Common myeloid progenitor, CD34-positive (primary cell): Measurements from ENCODE around the gene IDI2.

Experiments used
- CTCF ChIA-PET: fragments of 350-600 bp; sonication (Branson Sonifier 250); formaldehyde crosslinking; loops from one replicate; lab custom pipeline; 2021; ENCODE audit warnings: antibody characterized with exemption; lab: Charles Lee
- POLR2A ChIA-PET: fragments of 350-600 bp; sonication (Branson Sonifier 250); formaldehyde crosslinking; loops from one replicate; lab custom pipeline; 2021; ENCODE audit warnings: antibody characterized with exemption; lab: Charles Lee
- DNase-seq, 3 donors: peaks; one replicate each; pipeline versions ENCODE4 v3.0.0 to v3.0.0-alpha.2; 2013
- H3K27ac ChIP-seq, 2 experiments: 1 replicate in 1 of 2; 2 replicates in 1 of 2; pipeline ENCODE4 v1.7.0; 2013; ENCODE audit warnings: inconsistent platforms in 2 of 2, low read length in 2 of 2, mild to moderate bottlenecking in 2 of 2, low read depth in 1 of 2, moderate library complexity in 1 of 2; ENCODE audit not compliant: severe bottlenecking in 2 of 2, insufficient read depth in 1 of 2, poor library complexity in 1 of 2
- H3K27me3 ChIP-seq, 5 experiments: replicated peaks in 2 of 5; 1 replicate in 3 of 5; 2 replicates in 2 of 5; pipeline versions ENCODE4 v1.6.1 to v1.7.0; 2013; ENCODE audit warnings: low read length in 4 of 5, mild to moderate bottlenecking in 2 of 5, moderate library complexity in 2 of 5, inconsistent platforms in 1 of 5; ENCODE audit not compliant: insufficient read depth in 5 of 5, control insufficient read depth in 4 of 5
- H3K36me3 ChIP-seq, 4 experiments: 1 replicate in 2 of 4; 2 replicates in 2 of 4; pipeline versions ENCODE4 v1.6.1 to v1.7.0; 2013; ENCODE audit warnings: low read length in 3 of 4, control low read depth in 1 of 4, mild to moderate bottlenecking in 1 of 4; ENCODE audit not compliant: control insufficient read depth in 4 of 4, insufficient read depth in 4 of 4
- H3K4me1 ChIP-seq, 4 experiments: 1 replicate in 3 of 4; 2 replicates in 1 of 4; pipeline versions ENCODE4 v1.6.1 to v1.7.1; 2013; ENCODE audit warnings: low read length in 3 of 4, mild to moderate bottlenecking in 3 of 4, control low read depth in 1 of 4, inconsistent platforms in 1 of 4, moderate library complexity in 1 of 4; ENCODE audit not compliant: control insufficient read depth in 4 of 4, insufficient read depth in 4 of 4; ENCODE audit errors: control extremely low read depth in 1 of 4
- H3K4me3 ChIP-seq, 7 experiments: 1 replicate in 4 of 7; 2 replicates in 3 of 7; pipeline versions ENCODE4 v1.5.1 to v1.7.0; 2013; ENCODE audit warnings: mild to moderate bottlenecking in 7 of 7, low read length in 6 of 7, moderate library complexity in 6 of 7, inconsistent platforms in 2 of 7, low read depth in 2 of 7, control low read depth in 1 of 7; ENCODE audit not compliant: insufficient read depth in 4 of 7, control insufficient read depth in 1 of 7; ENCODE audit errors: extremely low read depth in 1 of 7
- H3K9me3 ChIP-seq, 5 experiments: 1 replicate in 4 of 5; 2 replicates in 1 of 5; pipeline versions ENCODE4 v1.6.1 to v1.7.1; 2013; ENCODE audit warnings: low read length in 4 of 5, mild to moderate bottlenecking in 2 of 5, inconsistent platforms in 1 of 5, low read depth in 1 of 5, moderate library complexity in 1 of 5; ENCODE audit not compliant: control insufficient read depth in 4 of 5, insufficient read depth in 2 of 5; ENCODE audit errors: control extremely low read depth in 1 of 5
- WGBS: methylation state at CpG from one replicate; pipeline ENCODE4 v1.1.5; 2013; ENCODE audit not compliant: insufficient coverage; 5-methylcytosine and 5-hydroxymethylcytosine counted together

IDI2 gene

DNA sequence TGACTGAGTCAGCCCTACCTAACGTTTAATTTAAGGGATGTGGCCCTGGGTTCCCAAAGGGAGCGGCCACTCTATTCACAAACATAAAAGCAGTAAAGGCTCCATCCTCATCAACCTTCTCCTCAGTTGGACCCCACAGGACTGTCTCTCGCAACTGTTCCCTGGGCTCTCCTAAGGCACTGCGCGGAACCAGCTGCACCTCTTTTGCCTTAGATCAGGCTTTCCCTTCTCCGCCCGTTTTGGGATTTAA, 38.1 kb downstream of the IDI2 start:
- no peak for DNase-seq
- ChIA-PET POLR2A (no interaction called here), CTCF (interaction anchor here (0.8 to 1.5 kb wide), 3 partner anchors 18 to 65 kb away, joined by 3 read pairs; no protein-coding TSS in a partner anchor)
- H3K36me3 ChIP-seq, result peaks cover 0 to 8% (median 3%) of the 10 kb centered on the region in 4 experiments
- 11% methylated on average over 7 of the region's 7 CpGs for WGBS
- H3K4me3 ChIP-seq, result peak overlapping the region; percentile 81 to 98 (median 95)
- H3K9me3 ChIP-seq, result no peaks in the 10 kb centered on the region
- peaks cover 3 to 27% (median 24%) of the 10 kb centered on the region in 4 experiments for H3K4me1 ChIP-seq
- H3K27ac ChIP-seq, result peak overlapping the region; percentile 84 to 96
- H3K27me3 ChIP-seq, result no peaks in the 10 kb centered on the region

DNA sequence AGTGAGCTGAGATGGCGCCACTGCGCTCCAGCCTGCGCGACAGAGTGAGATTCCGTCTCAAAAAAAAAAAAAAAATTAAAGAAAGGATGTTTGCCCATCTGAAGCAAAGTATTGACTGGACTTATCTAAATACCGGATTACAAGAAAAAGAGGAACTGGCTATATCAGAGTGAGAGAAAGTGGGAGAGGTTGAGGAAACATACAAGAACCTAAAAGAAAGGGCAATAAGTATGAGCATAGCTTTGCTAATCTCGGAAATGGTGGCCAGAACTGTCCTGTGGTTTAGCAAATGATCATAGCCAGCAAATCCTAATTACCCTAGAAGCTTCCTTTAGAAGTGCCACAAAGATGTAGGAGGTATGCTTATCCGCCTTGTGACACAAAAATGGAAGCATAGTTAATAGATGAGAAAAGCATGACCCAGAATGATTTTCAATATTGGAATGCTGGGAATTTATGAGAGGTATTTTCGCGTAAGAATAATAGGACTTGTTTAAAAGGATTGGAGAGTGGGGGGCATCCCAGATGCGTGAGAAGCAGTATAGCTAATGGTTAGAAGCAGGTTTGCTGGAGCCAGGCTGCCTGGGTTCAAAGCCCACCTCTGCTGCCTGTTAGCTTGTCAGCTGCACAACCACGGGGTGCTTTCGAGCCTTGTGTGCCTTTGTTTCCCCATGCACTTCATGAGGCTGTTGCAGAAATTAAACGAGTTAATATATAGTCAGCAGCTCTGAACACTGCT, 38.6 kb downstream of the IDI2 start:
- CTCF ChIA-PET, result interaction anchor here (0.8 to 1.5 kb wide), 3 partner anchors 18 to 65 kb away, joined by 3 read pairs; no protein-coding TSS in a partner anchor
- POLR2A ChIA-PET, result no interaction called here
- peak overlapping the region; percentile 81 to 98 (median 95) for H3K4me3 ChIP-seq
- no peaks in the 10 kb centered on the region for H3K9me3 ChIP-seq
- peaks cover 3 to 27% (median 24%) of the 10 kb centered on the region in 4 experiments for H3K4me1 ChIP-seq
- no peaks in the 10 kb centered on the region for H3K27me3 ChIP-seq
- 76% methylated on average over 13 of the region's 14 CpGs for WGBS
- peaks cover 0 to 6% (median 2%) of the 10 kb centered on the region in 4 experiments for H3K36me3 ChIP-seq
- DNase-seq, result peak in 2 of 3 donors; percentile 37 to 60
- H3K27ac ChIP-seq, result peak overlapping the region; percentile 84 to 96

DNA sequence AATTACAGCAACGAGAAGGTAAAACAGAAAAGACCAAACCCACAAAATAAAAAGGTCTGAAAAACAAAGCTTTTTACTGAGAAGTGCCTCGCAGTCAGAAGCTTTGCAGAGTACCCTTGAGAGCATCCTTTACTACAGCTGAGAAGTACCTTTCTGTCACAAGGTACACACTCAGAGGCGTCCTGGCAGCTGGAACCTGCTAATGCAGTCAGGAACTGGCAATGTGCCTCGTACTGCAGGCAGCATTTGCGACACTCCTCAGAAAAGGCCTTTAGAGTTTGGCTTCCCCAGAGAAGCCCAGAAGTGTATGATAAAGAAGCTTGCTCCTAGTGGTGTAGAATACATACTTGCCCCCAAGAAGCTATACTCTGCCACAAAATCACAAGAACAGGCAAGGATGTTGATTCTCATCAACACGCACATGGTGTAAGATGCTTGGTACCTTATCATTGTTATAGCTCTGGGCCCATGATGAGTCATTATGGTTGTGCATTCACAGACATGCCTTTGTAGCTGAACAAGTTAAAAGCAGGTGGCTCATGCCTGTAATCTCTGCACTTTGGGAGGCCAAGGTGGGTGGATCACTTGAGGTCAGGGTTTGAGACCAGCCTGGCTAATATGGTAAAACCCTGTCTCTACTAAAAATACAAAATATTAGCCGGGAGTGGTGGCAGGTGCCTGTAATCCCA, 39.4 kb downstream of the IDI2 start:
- no peak overlapping the region for H3K27ac ChIP-seq
- no peak overlapping the region for H3K4me3 ChIP-seq
- CTCF ChIA-PET, result interaction anchor here (1.2 kb wide), 1 partner anchor 64 kb away, joined by 3 read pairs; no protein-coding TSS in a partner anchor
- H3K27me3 ChIP-seq, result no peaks in the 10 kb centered on the region
- POLR2A ChIA-PET, result interaction anchor here (0.8 kb wide), 1 partner anchor 8 kb away, joined by 3 read pairs; no protein-coding TSS in a partner anchor
- H3K36me3 ChIP-seq, result peaks cover 0 to 6% (median 2%) of the 10 kb centered on the region in 4 experiments
- no peaks in the 10 kb centered on the region for H3K9me3 ChIP-seq
- 97% methylated on average over 5 of the region's 7 CpGs for WGBS
- peaks cover 3 to 27% (median 24%) of the 10 kb centered on the region in 4 experiments for H3K4me1 ChIP-seq
- peak in 2 of 3 donors; percentile 29 to 53 for DNase-seq

DNA sequence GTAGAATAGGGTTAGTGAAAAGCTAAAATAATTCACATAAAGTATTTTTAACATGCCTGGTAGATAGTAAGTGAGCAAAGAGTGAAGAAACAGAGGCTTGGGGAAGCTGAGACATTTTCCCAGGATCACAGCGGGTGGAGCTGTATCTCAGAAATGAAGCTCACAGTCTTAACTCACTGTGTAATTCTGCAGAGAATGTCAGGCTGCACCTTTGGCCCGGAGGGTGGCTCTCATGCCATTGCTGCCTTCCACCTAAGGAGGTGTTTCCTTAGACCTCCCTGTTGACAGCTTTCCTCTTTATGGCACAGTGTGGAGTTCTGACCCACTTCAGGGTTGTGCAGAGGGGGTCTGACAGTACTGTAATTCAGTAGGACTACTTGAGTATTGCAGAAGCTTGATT, 40.3 kb downstream of the IDI2 start:
- DNase-seq, result no peak
- no peaks in the 10 kb centered on the region for H3K27me3 ChIP-seq
- ChIA-PET CTCF (interaction anchor here (0.9 kb wide), 1 partner anchor 8 kb away, joined by 4 read pairs; no protein-coding TSS in a partner anchor), POLR2A (no interaction called here)
- peaks cover 0 to 9% (median 7%) of the 10 kb centered on the region in 5 experiments for H3K9me3 ChIP-seq
- H3K36me3 ChIP-seq, result no peaks in the 10 kb centered on the region
- peaks cover 3 to 25% (median 24%) of the 10 kb centered on the region in 4 experiments for H3K4me1 ChIP-seq
- WGBS, result 100% methylated on average over 2 of the region's 2 CpGs
- no peak overlapping the region for H3K4me3 ChIP-seq
- H3K27ac ChIP-seq, result no peak overlapping the region

DNA sequence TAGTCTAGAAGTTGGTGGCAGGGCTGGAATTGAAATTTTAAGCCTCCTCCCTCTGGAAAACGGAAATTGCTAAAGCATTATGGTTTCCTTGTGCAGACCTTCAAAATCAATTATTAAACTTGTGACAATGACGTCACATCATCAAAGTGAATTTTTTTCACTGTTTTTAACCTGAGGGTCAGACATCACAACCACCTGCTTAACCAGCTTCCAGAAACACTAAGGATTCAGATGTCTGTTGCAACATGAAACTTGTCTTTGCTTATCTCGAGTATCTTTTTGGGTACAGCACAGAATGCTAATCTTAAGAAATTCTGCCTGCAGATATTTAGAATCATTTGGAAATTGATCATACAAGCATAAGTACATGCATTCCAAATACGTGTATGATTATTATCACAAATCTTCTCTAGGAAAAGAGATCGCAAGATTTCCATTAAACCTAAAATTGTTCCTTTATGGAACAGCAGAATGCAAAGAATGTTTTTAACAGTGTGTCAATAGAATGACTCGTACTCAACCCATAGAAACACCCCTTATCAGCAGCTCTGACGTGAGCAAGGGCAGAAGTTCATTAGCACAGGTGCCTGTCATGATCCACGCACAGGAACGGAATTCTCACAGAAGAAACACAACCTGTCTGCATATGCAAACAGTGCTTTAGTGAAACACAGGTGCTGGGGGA, 41.5 kb downstream of the IDI2 start:
- peaks cover 0 to 20% (median 12%) of the 10 kb centered on the region in 5 experiments for H3K9me3 ChIP-seq
- DNase-seq, result no peak
- no peaks in the 10 kb centered on the region for H3K27me3 ChIP-seq
- no peak overlapping the region for H3K27ac ChIP-seq
- H3K4me1 ChIP-seq, result peaks cover 0 to 16% (median 14%) of the 10 kb centered on the region in 4 experiments
- H3K4me3 ChIP-seq, result no peak overlapping the region
- 100% methylated on average over 5 of the region's 9 CpGs for WGBS
- POLR2A ChIA-PET, result no interaction called here
- no peaks in the 10 kb centered on the region for H3K36me3 ChIP-seq
- CTCF ChIA-PET, result no interaction called here

DNA sequence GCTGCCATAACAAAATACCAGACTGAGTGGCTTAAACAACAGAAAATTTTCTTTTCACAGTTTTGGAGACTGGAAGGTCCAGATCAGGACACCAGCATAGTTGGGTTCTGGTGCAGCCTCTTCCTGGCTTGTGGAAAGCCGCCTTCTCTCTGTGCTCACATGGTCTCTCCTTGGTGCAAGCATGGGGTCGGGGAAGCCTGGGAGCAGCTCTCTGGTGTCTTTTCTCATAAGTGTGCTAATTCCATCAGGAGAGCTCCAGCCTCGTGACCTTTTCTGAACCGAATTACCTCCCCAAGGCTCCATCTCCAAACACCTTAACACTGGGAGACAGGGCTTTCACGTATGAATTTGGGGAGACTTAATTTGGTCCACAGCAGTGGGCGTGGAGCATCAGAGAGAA, 42.3 kb downstream of the IDI2 start:
- ChIA-PET POLR2A (no interaction called here), CTCF (no interaction called here)
- WGBS, result 100% methylated on average over 2 of the region's 6 CpGs

More for the DNA sequence above, 42.3 kb downstream of the IDI2 start:
- Histone ChIP-seq H3K27me3 (no peaks in the 10 kb centered on the region), H3K9me3 (peaks cover 6 to 27% (median 13%) of the 10 kb centered on the region in 5 experiments), H3K27ac (no peak overlapping the region), H3K4me1 (peaks cover 0 to 11% (median 10%) of the 10 kb centered on the region in 4 experiments), H3K36me3 (no peaks in the 10 kb centered on the region), H3K4me3 (no peak overlapping the region)
- DNase-seq, result no peak
